Stimulated activated CD8-positive, alpha-beta memory T cell treated with anti-CD3 and anti-CD28 coated beads, Interleukin-4, amount 100 ng/mL, for 24 hours (primary cell): ENCODE measurements around the gene LAMB1.

Source experiments
- DNase-seq: peaks from one replicate; pipeline ENCODE4 v3.0.0-alpha.2; 2020; ENCODE audit warnings: low read depth

Gene LAMB1

GRCh38 chr7:108017776-108018151, 14.8 kb upstream of the LAMB1 start:
- no peak for DNase-seq

- no peak for DNase-seq
Observed at GRCh38 chr7:108016841-108017775, 14.1 kb upstream of the LAMB1 start.

- no peak for DNase-seq
Observed at GRCh38 chr7:108015740-108016139, 12.8 kb upstream of the LAMB1 start.

DNA sequence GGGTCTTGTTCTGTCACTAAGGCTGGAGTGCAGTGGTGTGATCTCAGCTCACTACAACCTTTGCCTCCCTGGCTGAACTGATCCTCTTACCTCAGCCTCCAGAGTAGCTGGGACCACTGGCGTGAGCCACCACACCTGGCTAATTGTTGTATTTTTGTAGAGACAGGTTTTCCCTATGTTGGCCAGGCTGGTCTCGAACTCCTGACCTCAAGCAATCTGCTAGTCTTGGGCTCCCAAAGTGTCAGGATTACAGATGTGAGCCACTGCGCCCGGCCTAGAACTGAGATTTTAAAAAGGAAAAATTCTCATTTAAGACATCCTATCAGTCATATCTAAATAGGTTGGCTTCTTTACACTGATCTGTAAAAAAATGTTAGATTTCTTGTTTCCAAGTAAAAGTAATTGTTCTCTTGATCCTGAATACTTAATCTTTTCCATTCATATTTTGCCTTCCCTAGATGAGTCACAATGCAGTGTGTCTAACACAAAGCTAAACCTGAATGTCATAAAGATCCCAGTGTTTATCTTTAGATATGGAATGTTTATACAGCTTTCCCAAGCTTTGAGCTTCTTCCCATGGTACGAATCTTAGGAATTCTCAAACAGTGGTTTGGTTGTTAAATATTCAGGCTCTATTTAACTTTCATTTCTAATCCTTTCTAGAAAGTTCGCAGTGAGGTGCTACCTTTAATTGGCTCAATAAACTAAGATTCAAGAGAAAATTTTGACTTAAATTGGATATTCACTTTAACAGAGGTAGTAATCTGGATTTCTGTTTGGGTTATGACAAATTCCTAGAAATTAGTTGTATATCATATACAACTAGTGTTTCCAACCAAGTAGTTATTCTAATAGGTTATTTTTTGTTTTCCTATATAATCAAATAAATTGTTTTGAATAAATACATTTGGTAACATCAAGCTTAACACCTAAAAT, 12.1 kb upstream of the LAMB1 start:
- DNase-seq = no peak

GRCh38 chr7:108014215-108014614, 11.3 kb upstream of the LAMB1 start:
- DNase-seq = no peak

- no peak for DNase-seq
Observed at GRCh38 chr7:108012499-108013430, 9.8 kb upstream of the LAMB1 start.

DNA sequence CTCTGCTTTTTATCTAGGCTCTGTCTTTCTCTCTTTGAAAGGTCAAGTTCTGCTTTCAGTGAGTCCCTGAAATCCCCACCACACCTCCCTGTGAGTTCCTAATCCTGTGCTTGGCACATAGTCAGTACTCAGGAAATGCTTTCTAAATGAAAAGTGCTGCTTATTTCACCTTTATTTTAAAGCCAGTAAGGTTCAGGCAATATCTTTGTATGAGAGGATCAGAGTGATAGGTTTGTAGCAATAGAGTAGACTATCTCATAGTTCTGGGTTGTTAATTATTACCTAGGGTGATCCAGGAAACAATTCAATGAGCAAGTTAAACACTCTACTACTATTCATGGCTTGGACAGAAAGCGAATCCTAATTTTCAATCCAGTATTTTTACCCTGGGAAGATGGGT, 7.4 kb upstream of the LAMB1 start:
- DNase-seq = no peak

DNA sequence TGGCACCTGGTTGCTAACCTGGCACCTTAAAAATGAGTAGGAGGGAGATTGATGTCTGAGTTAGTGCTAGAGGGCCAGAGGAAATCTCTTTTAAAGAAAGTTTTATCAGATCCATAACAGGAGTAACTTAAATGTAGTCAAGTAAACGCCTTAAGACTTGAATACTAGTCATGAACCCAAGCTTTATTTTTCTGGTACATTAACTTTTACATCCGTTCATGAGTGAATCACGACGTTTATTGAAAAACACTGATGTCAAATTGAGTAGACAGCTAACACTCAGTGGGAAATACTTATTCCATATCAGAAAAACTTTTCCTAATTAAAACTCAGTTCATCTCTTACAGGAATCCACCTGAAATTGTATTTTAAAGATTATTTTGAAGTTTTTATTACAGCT, 6.9 kb upstream of the LAMB1 start:
- DNase-seq = no peak

- no peak for DNase-seq
Observed at GRCh38 chr7:108008827-108009226, 5.9 kb upstream of the LAMB1 start.

GRCh38 chr7:108008240-108008639, 5.3 kb upstream of the LAMB1 start:
- DNase-seq = no peak

DNA sequence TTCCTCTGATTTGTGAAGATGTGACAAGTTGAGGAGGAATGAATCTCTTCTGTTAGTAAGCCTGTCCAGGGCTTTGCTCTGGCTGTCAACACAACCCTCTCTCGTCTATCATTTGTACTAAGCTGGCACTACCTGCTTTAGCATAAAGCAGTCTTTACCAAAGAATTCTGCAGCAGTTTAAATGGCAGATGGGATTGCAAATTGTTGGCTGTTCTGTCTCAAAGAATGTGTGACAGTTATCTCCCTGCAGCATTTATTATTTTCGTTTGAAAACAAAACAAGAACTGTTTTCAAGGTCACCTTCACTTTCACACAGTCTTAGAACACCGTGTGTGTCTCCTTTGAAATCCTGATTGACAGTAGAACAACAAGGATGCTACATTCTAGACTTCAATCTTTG, 4.8 kb upstream of the LAMB1 start:
- no peak for DNase-seq

- DNase-seq = no peak
Observed at GRCh38 chr7:108007261-108007660, 4.3 kb upstream of the LAMB1 start.

GRCh38 chr7:108004220-108005142, 1.5 kb upstream of the LAMB1 start:
- no peak for DNase-seq

- no peak for DNase-seq
Observed at GRCh38 chr7:108003599-108003935, 606 bp upstream of the LAMB1 start.

- no peak for DNase-seq
Observed at GRCh38 chr7:108001764-108002725, 916 bp downstream of the LAMB1 start.

- no peak for DNase-seq
Observed at GRCh38 chr7:108000875-108001763, 1.8 kb downstream of the LAMB1 start.

GRCh38 chr7:107999779-108000560, 3.0 kb downstream of the LAMB1 start:
- no peak for DNase-seq
